HepG2 (cell line): ENCODE measurements around the gene CDT1. TPM values are rescaled to one million over a fixed set of nuclear protein-coding genes. Genes with fewer than 3 reads are reported as not detected.

Experiments
- DPF2 ChIP-seq: sonication (generic); formaldehyde crosslinking; IDR thresholded peaks from 2 replicates; pipeline ENCODE4 v1.4.0; 2020; ENCODE audit warnings: mild to moderate bottlenecking, low read depth, missing genetic modification reagents, borderline replicate concordance
- KLF9 ChIP-seq: IDR thresholded peaks from 2 replicates; pipeline ENCODE4 v1.6.1; 2016; ENCODE audit warnings: low read depth
- MAFF ChIP-seq: IDR thresholded peaks from 2 replicates; pipeline ENCODE4 v1.6.1; 2011; ENCODE audit warnings: low read depth, low read length, improper control_type of control experiment
- NCOA2 ChIP-seq: sonication (generic); formaldehyde crosslinking; IDR thresholded peaks from 2 replicates; pipeline ENCODE4 v1.8.0; 2022; ENCODE audit warnings: inconsistent platforms
- RAD51 ChIP-seq: fragments of 450-650 bp; IDR thresholded peaks from 2 replicates; pipeline ENCODE4 v1.6.1; 2016; ENCODE audit warnings: borderline replicate concordance
- RBM22 ChIP-seq: fragments of 200-400 bp; formaldehyde crosslinking; optimal IDR thresholded peaks from 2 replicates; pipeline ENCODE3; 2017; ENCODE audit warnings: mild to moderate bottlenecking, low read length, moderate library complexity
- RXRA ChIP-seq: sonication (generic); formaldehyde crosslinking; IDR thresholded peaks from 2 replicates; pipeline ENCODE4 v1.5.1; 2020; ENCODE audit warnings: missing genetic modification reagents
- SAFB2 ChIP-seq: sonication (generic); formaldehyde crosslinking; IDR thresholded peaks from 2 replicates; pipeline ENCODE4 v1.5.1; 2020; ENCODE audit warnings: missing genetic modification reagents, low read depth, mild to moderate bottlenecking, borderline replicate concordance
- SAP130 ChIP-seq: IDR thresholded peaks from 2 replicates; pipeline ENCODE4 v1.6.1; 2016; ENCODE audit warnings: low read depth
- STAT6 ChIP-seq: sonication (generic); formaldehyde crosslinking; IDR thresholded peaks from 2 replicates; pipeline ENCODE4 v1.4.0; 2020; ENCODE audit warnings: missing genetic modification reagents, mild to moderate bottlenecking, borderline replicate concordance
- U2AF1 ChIP-seq: fragments of 200-400 bp; formaldehyde crosslinking; optimal IDR thresholded peaks from 2 replicates; pipeline ENCODE3; 2017; ENCODE audit warnings: mild to moderate bottlenecking, low read depth, low read length
- ZFP37 ChIP-seq: sonication (generic); formaldehyde crosslinking; IDR thresholded peaks from 2 replicates; pipeline ENCODE4 v1.4.0; 2020; ENCODE audit warnings: missing genetic modification reagents, borderline replicate concordance
- ZNF10 ChIP-seq: sonication (generic); formaldehyde crosslinking; IDR thresholded peaks from 2 replicates; pipeline ENCODE4 v1.4.0; 2020; ENCODE audit warnings: mild to moderate bottlenecking, low read depth, missing genetic modification reagents, borderline replicate concordance
- ZNF180 ChIP-seq: sonication (generic); formaldehyde crosslinking; IDR thresholded peaks from 2 replicates; pipeline ENCODE4 v1.4.0; 2020; ENCODE audit warnings: low read depth, missing genetic modification reagents, borderline replicate concordance
- ZNF451 ChIP-seq: sonication (generic); formaldehyde crosslinking; IDR thresholded peaks from 2 replicates; pipeline ENCODE4 v1.5.0; 2020; ENCODE audit warnings: mild to moderate bottlenecking, missing genetic modification reagents
- ZNF740 ChIP-seq: sonication (generic); formaldehyde crosslinking; IDR thresholded peaks from 2 replicates; pipeline ENCODE4 v1.4.0; 2020; ENCODE audit warnings: missing genetic modification reagents
- ZNF766 ChIP-seq: sonication (generic); formaldehyde crosslinking; IDR thresholded peaks from 2 replicates; pipeline ENCODE4 v1.5.0; 2020; ENCODE audit warnings: missing genetic modification reagents, borderline replicate concordance
- ZSCAN20 ChIP-seq: sonication (generic); formaldehyde crosslinking; IDR thresholded peaks from 2 replicates; pipeline ENCODE4 v1.4.0; 2020; ENCODE audit warnings: missing genetic modification reagents, mild to moderate bottlenecking, borderline replicate concordance
- ZSCAN9 ChIP-seq: IDR thresholded peaks from 2 replicates; pipeline ENCODE4 v1.6.1; 2016; ENCODE audit warnings: borderline replicate concordance
- polyA plus RNA-seq, 8 experiments: library from polyadenylated mRNA; depleted of rRNA in 3 of 8; stranded (reverse) in 7 of 8; unstranded in 1 of 8; fragments of >200 nt; fragmentation: Illumina TruSeq in 4 of 8; extraction: Trizol in 4 of 8; gene quantifications; 2 replicates each; pipeline versions ENCODE4 v1.2.1 to v1.2.3, GENCODE V29; 2011 to 2016; ENCODE audit warnings: low read depth in 4 of 8, missing spikeins in 1 of 8, mixed read lengths in 1 of 8; ENCODE audit not compliant: insufficient read depth in 1 of 8
- total RNA-seq, 5 experiments: library from RNA; depleted of rRNA; stranded (reverse); fragments of >200 nt; fragmentation: Illumina TruSeq; extraction: Trizol; gene quantifications; 2 replicates each; pipeline ENCODE4 v1.2.3, GENCODE V29; 2016; ENCODE audit warnings: low read depth in 1 of 5
- TF ChIP-seq, protein P1 (sequence below): sonication (generic); formaldehyde crosslinking; IDR thresholded peaks from 2 replicates; pipeline ENCODE4 v1.4.0; 2020; ENCODE audit warnings: missing genetic modification reagents
- TF ChIP-seq, protein P2 (sequence below): IDR thresholded peaks from 2 replicates; pipeline ENCODE4 v1.6.1; 2012; ENCODE audit warnings: low read length, improper control_type of control experiment

Gene CDT1
- total and polyA plus RNA-seq, 2 of the 13 experiments (the other 11 are each of a cell fraction or from before 2014, with no cell fraction given): 23.1 to 23.8 TPM

- TF ChIP-seq, protein P1, sequence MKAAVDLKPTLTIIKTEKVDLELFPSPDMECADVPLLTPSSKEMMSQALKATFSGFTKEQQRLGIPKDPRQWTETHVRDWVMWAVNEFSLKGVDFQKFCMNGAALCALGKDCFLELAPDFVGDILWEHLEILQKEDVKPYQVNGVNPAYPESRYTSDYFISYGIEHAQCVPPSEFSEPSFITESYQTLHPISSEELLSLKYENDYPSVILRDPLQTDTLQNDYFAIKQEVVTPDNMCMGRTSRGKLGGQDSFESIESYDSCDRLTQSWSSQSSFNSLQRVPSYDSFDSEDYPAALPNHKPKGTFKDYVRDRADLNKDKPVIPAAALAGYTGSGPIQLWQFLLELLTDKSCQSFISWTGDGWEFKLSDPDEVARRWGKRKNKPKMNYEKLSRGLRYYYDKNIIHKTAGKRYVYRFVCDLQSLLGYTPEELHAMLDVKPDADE: no peak
- TF ChIP-seq STAT6 (CRISPR knock-in tag) (peak; percentile 67; the same call in 1 of the 2 replicates), ZNF766 (CRISPR knock-in tag) (0 out of 2 replicates have a peak, but pooled peaks have one; percentile 45), ZSCAN20 (CRISPR knock-in tag) (no peak), ZNF451 (CRISPR knock-in tag) (no peak; the same call in 1 of the 2 replicates), NCOA2 (CRISPR knock-in tag) (peak; percentile 83), ZNF180 (CRISPR knock-in tag) (no peak), U2AF1 (no peak), RAD51 (no peak), SAFB2 (CRISPR knock-in tag) (no peak), ZFP37 (CRISPR knock-in tag) (no peak), ZNF10 (CRISPR knock-in tag) (no peak), DPF2 (CRISPR knock-in tag) (peak; percentile 79; the same call in 1 of the 2 replicates), ZNF740 (no peak), KLF9 (CRISPR knock-in tag) (0 out of 2 replicates have a peak, but pooled peaks have one; percentile 42), MAFF (no peak), SAP130 (CRISPR knock-in tag) (peak; percentile 99), ZSCAN9 (CRISPR knock-in tag) (peak; percentile 69; the same call in 1 of the 2 replicates), RBM22 (peak; percentile 89), RXRA (CRISPR knock-in tag) (peak; percentile 98)
- TF ChIP-seq, protein P2, sequence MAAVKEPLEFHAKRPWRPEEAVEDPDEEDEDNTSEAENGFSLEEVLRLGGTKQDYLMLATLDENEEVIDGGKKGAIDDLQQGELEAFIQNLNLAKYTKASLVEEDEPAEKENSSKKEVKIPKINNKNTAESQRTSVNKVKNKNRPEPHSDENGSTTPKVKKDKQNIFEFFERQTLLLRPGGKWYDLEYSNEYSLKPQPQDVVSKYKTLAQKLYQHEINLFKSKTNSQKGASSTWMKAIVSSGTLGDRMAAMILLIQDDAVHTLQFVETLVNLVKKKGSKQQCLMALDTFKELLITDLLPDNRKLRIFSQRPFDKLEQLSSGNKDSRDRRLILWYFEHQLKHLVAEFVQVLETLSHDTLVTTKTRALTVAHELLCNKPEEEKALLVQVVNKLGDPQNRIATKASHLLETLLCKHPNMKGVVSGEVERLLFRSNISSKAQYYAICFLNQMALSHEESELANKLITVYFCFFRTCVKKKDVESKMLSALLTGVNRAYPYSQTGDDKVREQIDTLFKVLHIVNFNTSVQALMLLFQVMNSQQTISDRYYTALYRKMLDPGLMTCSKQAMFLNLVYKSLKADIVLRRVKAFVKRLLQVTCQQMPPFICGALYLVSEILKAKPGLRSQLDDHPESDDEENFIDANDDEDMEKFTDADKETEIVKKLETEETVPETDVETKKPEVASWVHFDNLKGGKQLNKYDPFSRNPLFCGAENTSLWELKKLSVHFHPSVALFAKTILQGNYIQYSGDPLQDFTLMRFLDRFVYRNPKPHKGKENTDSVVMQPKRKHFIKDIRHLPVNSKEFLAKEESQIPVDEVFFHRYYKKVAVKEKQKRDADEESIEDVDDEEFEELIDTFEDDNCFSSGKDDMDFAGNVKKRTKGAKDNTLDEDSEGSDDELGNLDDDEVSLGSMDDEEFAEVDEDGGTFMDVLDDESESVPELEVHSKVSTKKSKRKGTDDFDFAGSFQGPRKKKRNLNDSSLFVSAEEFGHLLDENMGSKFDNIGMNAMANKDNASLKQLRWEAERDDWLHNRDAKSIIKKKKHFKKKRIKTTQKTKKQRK: no peak
These were observed 40.0 kb upstream of the CDT1 start (continued) for GRCh38 chr16:88763502-88764053.
